K562 (cell line): ENCODE data around the gene ANO6. TPM values are rescaled to one million over a fixed set of nuclear protein-coding genes. Genes with fewer than 3 reads are reported as not detected.
A peak's percentile ranks its signal among the peaks of the same experiment; 100 is the strongest.

Experiments
- ATAC-seq: fragments of 200-7000 bp; cut with Tn5 transposase; 3 replicates; pipeline ENCODE4 v1.9.1; 2020; ENCODE audit warnings: moderate library complexity
- BruUV-seq: library from RNA; stranded (reverse); fragments of 400-500 nt; replicated peaks from 2 replicates; lab custom pipeline; 2021; lab: Mats Ljungman, UMichigan
- CTCF ChIA-PET: fragments of 300-600 bp; formaldehyde crosslinking; extraction: SDS; loops from one replicate; lab custom pipeline; 2021; ENCODE audit warnings: low intra/inter-chr PET ratio; lab: Yijun Ruan, JAX
- POLR2A ChIA-PET: fragments of 300-600, 350-650 bp; sonication (Branson Sonifier 250); formaldehyde crosslinking; extraction: SDS; loops from one replicate; lab custom pipeline; 2021; ENCODE audit warnings: antibody characterized with exemption, inconsistent platforms; lab: Yijun Ruan, JAX
- DNase-seq, 4 experiments: peaks; one replicate each; pipeline versions ENCODE4 v3.0.0 to v3.0.0-alpha.2; 2011 to 2018; ENCODE audit warnings: low spot score in 3 of 4, mixed read lengths in 3 of 4; ENCODE audit errors: extremely low read depth in 1 of 4
- FAIRE-seq: peaks from 2 replicates; lab custom pipeline; 2011; peaks lifted over from hg19 to GRCh38; lab: Jason Lieb, UNC
- H2AFZ ChIP-seq: 2 replicates; pipeline ENCODE4 v1.6.0; 2011; ENCODE audit warnings: low read depth, low read length, control low read depth, inconsistent platforms
- H3K27ac ChIP-seq: fragments of 200-600 bp; 3 replicates; pipeline ENCODE4 v1.8.0; 2011; ENCODE audit warnings: low read depth, mild to moderate bottlenecking, control low read depth, inconsistent platforms, low read length, moderate library complexity, mixed read lengths; ENCODE audit errors: extremely low read depth
- H3K27me3 ChIP-seq, 2 experiments: fragments of 300-600 bp in 1 of 2; 2 replicates in 1 of 2; 3 replicates in 1 of 2; pipeline versions ENCODE4 v1.6.0 to v1.8.0; 2011; ENCODE audit warnings: inconsistent platforms in 2 of 2, low read length in 2 of 2, mild to moderate bottlenecking in 1 of 2, mixed read lengths in 1 of 2, moderate library complexity in 1 of 2; ENCODE audit not compliant: control insufficient read depth in 2 of 2, insufficient read depth in 2 of 2
- H3K36me3 ChIP-seq: fragments of 300-600 bp; 3 replicates; pipeline ENCODE4 v1.8.0; 2011; ENCODE audit warnings: mild to moderate bottlenecking, low read length, inconsistent platforms; ENCODE audit not compliant: control insufficient read depth, insufficient read depth
- H3K4me1 ChIP-seq, 2 experiments: fragments of 200-600 bp in 1 of 2; replicated peaks in 1 of 2; 2 replicates in 1 of 2; 3 replicates in 1 of 2; pipeline versions ENCODE4 v1.5.1 to v1.8.0; 2011; ENCODE audit warnings: inconsistent platforms in 2 of 2, low read length in 2 of 2, mild to moderate bottlenecking in 1 of 2, mixed read lengths in 1 of 2, moderate library complexity in 1 of 2; ENCODE audit not compliant: control insufficient read depth in 2 of 2, insufficient read depth in 2 of 2
- H3K4me2 ChIP-seq: 2 replicates; pipeline ENCODE4 v1.6.1; 2011; ENCODE audit warnings: low read length, control low read depth, inconsistent platforms, mixed read lengths; ENCODE audit not compliant: insufficient read depth
- H3K4me3 ChIP-seq: fragments of 200-600 bp; sonication (generic), shearing (Covaris generic); 2 replicates; pipeline ENCODE4 v1.5.1; 2016; ENCODE audit warnings: control low read depth, inconsistent platforms
- H3K79me2 ChIP-seq: fragments of 200-600 bp; 3 replicates; pipeline ENCODE4 v1.8.0; 2011; ENCODE audit warnings: low read length, inconsistent platforms; ENCODE audit not compliant: control insufficient read depth, insufficient read depth
- H3K9ac ChIP-seq, 2 experiments: 2 replicates each; pipeline versions ENCODE4 v1.6.0 to v1.6.1; 2011; ENCODE audit warnings: low read depth in 2 of 2, low read length in 2 of 2, control low read depth in 1 of 2, inconsistent platforms in 1 of 2, mild to moderate bottlenecking in 1 of 2, mixed read lengths in 1 of 2; ENCODE audit not compliant: insufficient read depth in 1 of 2
- H3K9me1 ChIP-seq: one replicate; pipeline ENCODE4 v1.6.0; 2011; ENCODE audit warnings: inconsistent platforms, mild to moderate bottlenecking, low read length, moderate library complexity; ENCODE audit not compliant: control insufficient read depth, insufficient read depth
- H3K9me3 ChIP-seq: replicated peaks from 2 replicates; pipeline ENCODE4 v1.5.1; 2011; ENCODE audit warnings: low read depth, low read length, inconsistent platforms; ENCODE audit not compliant: control insufficient read depth, insufficient read depth
- H4K20me1 ChIP-seq: replicated peaks from 2 replicates; pipeline ENCODE4 v1.6.1; 2011; ENCODE audit warnings: low read length, inconsistent platforms, mixed read lengths; ENCODE audit not compliant: control insufficient read depth, insufficient read depth
- C11orf30 ChIP-seq: fragments of 450-650 bp; IDR thresholded peaks from 2 replicates; pipeline ENCODE4 v1.6.1; 2016; ENCODE audit warnings: low read depth, mild to moderate bottlenecking
- CBX1 ChIP-seq: sonication (generic); IDR thresholded peaks from 2 replicates; pipeline ENCODE4 v1.6.1; 2016; ENCODE audit warnings: antibody characterized with exemption, low read depth, mild to moderate bottlenecking
- CEBPB ChIP-seq: fragments of 450-650 bp; IDR thresholded peaks from 2 replicates; pipeline ENCODE4 v1.6.1; 2016; ENCODE audit warnings: missing genetic modification characterization, missing compliant biosample characterization
- CEBPG ChIP-seq, 3 experiments: fragments of 200-800 bp in 1 of 3; sonication (Bioruptor generic) in 1 of 3; sonication (generic) in 1 of 3; formaldehyde crosslinking in 1 of 3; IDR thresholded peaks in 2 of 3; conservative IDR thresholded peaks in 1 of 3; 2 replicates each; pipeline versions ENCODE4 v1.6.1 to v1.8.0; 2016 to 2022; ENCODE audit warnings: missing compliant biosample characterization in 2 of 3, missing genetic modification characterization in 2 of 3, mild to moderate bottlenecking in 1 of 3, missing genetic modification reagents in 1 of 3
- FIP1L1 ChIP-seq: fragments of 200-400 bp; formaldehyde crosslinking; IDR thresholded peaks from 2 replicates; pipeline ENCODE4 v1.6.1; 2018; ENCODE audit warnings: mild to moderate bottlenecking, low read depth, low read length; ENCODE audit not compliant: poor library complexity, severe bottlenecking
- GABPB1 ChIP-seq: sonication (generic); formaldehyde crosslinking; IDR thresholded peaks from 2 replicates; pipeline ENCODE4 v1.8.0; 2022; ENCODE audit warnings: mild to moderate bottlenecking, missing genetic modification reagents
- GTF2F1 ChIP-seq: IDR thresholded peaks from 2 replicates; pipeline ENCODE4 v1.6.1; 2011; ENCODE audit warnings: low read depth, low read length, improper control_type of control experiment
- IFI16 ChIP-seq: fragments of 250-450 bp; sonication (Bioruptor Pico); IDR thresholded peaks from 2 replicates; pipeline ENCODE4 v2.1.2; 2022; ENCODE audit warnings: mild to moderate bottlenecking, inconsistent platforms
- POU5F1 ChIP-seq: fragments of 150-350 bp; IDR thresholded peaks from 2 replicates; pipeline ENCODE4 v1.6.1; 2014; ENCODE audit warnings: borderline replicate concordance, low read length, low read depth, mild to moderate bottlenecking; ENCODE audit not compliant: partially characterized antibody
- RBM22 ChIP-seq: fragments of 200-400 bp; formaldehyde crosslinking; IDR thresholded peaks from 2 replicates; pipeline ENCODE4 v1.6.1; 2018; ENCODE audit warnings: low read length, low read depth; ENCODE audit not compliant: poor library complexity, severe bottlenecking
- SOX6 ChIP-seq: fragments of 450-650 bp; IDR thresholded peaks from 2 replicates; pipeline ENCODE4 v1.6.1; 2014; ENCODE audit warnings: mild to moderate bottlenecking
- SREBF2 ChIP-seq: sonication (generic); formaldehyde crosslinking; IDR thresholded peaks from 2 replicates; pipeline ENCODE4 v1.4.0; 2020; ENCODE audit warnings: mild to moderate bottlenecking, missing genetic modification reagents
- ZNF507 ChIP-seq: conservative IDR thresholded peaks from 2 replicates; pipeline ENCODE4 v1.6.1; 2017; ENCODE audit warnings: missing genetic modification characterization, missing compliant biosample characterization
- ZNF707 ChIP-seq: fragments of 250-450 bp; sonication (Bioruptor Pico); conservative IDR thresholded peaks from 2 replicates; pipeline ENCODE4 v1.8.0; 2022; ENCODE audit warnings: inconsistent platforms, mild to moderate bottlenecking, moderate library complexity
- ZSCAN32 ChIP-seq: fragments of 450-650 bp; formaldehyde crosslinking; IDR thresholded peaks from 2 replicates; pipeline ENCODE4 v1.4.0; 2020; ENCODE audit warnings: mild to moderate bottlenecking, moderate library complexity
- in situ Hi-C: fragments of 300-500 bp; cut with MboI; formaldehyde crosslinking; loops from 4 replicates; pipeline ENCODE4 v1.15.0; 2018; ENCODE audit warnings: inconsistent platforms, mixed read lengths
- intact Hi-C: fragments of 100-400 bp; cut with micrococcal nuclease; formaldehyde crosslinking; loops from 2 replicates; pipeline ENCODE4 v1.14.2; 2022
- polyA plus RNA-seq, 8 experiments: library from polyadenylated mRNA; depleted of rRNA in 4 of 8; stranded (reverse) in 5 of 8; unstranded in 3 of 8; fragments of >200 nt; fragmentation: Nextera tagmentation in 2 of 8; fragmentation: Illumina TruSeq in 1 of 8; extraction: Ambion mirVana in 2 of 8; extraction: Trizol in 1 of 8; gene quantifications; 2 replicates each; pipeline versions ENCODE4 v1.2.1 to v1.2.3, GENCODE V29; 2011 to 2014; ENCODE audit warnings: inconsistent platforms in 1 of 8, missing spikeins in 1 of 8
- total RNA-seq, 7 experiments: library from RNA; depleted of rRNA in 6 of 7; stranded (reverse); fragments of >200 nt in 6 of 7; fragmentation: Illumina TruSeq in 2 of 7; extraction: Trizol in 2 of 7; gene quantifications; 2 replicates each; pipeline versions ENCODE4 v1.2.1 to v1.2.3, GENCODE V29; 2011 to 2021; ENCODE audit warnings: low replicate concordance in 1 of 7
- TF ChIP-seq, protein P1 (sequence below), 2 experiments: fragments of 450-650 bp in 1 of 2; sonication (generic) in 1 of 2; formaldehyde crosslinking in 1 of 2; IDR thresholded peaks in 1 of 2; conservative IDR thresholded peaks in 1 of 2; 2 replicates each; pipeline versions ENCODE4 v1.6.1 to v1.8.1; 2016 to 2023; ENCODE audit warnings: mild to moderate bottlenecking in 2 of 2, moderate library complexity in 2 of 2, inconsistent platforms in 1 of 2, missing genetic modification reagents in 1 of 2

The ANO6 gene
- total and polyA plus RNA-seq, 9 of the 15 experiments (the other 6 are each of a cell fraction or from before 2014, with no cell fraction given), result 3.5 to 24.7 (median 20.3) TPM

DNA sequence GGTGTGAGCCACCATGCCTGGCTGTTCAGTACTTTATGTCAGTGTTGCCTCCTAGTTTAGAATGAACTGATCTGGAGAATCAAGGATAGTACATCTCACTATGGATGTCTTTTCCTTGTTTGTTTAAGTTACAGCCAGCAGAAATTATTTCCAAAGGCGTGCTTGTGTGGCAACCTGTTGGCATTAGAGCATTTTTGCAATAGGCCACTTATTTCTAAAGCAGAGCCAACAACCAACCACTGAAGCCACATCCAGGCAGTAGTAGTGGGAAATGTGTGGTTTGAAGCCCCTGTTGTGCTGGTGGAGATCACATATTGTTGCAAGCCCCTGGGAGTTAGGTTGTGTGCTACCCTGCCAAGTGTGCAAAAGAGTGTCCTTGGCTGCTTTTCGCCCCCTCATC lies 3.7 kb downstream of the ANO6 start (continued):
- TF ChIP-seq, protein P1, sequence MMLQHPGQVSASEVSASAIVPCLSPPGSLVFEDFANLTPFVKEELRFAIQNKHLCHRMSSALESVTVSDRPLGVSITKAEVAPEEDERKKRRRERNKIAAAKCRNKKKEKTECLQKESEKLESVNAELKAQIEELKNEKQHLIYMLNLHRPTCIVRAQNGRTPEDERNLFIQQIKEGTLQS (IDR thresholded peaks at IDR 0.05), result no peak
- TF ChIP-seq, protein P1 (CRISPR knock-in tag; conservative IDR thresholded peaks at IDR 0.05), result no peak
- no peak for TF ChIP-seq SOX6
- TF ChIP-seq POU5F1, result no peak
- no peak for TF ChIP-seq FIP1L1
- TF ChIP-seq SREBF2 (CRISPR knock-in tag), result no peak
- no peak for TF ChIP-seq GTF2F1
- no peak for TF ChIP-seq ZSCAN32 (CRISPR knock-in tag)

GRCh38 chr12:45220363-45220931 lies 4.6 kb downstream of the ANO6 start:
- CTCF ChIA-PET, result no interaction called here
- ATAC-seq, result no peak
- intact Hi-C loops, result no loop called here
- Histone ChIP-seq H3K9me3 (no peaks in the 10 kb centered on the region), H3K9ac (no peak overlapping the region), H3K36me3 (no peaks in the 10 kb centered on the region), H2AFZ (no peak overlapping the region), H3K4me2 (no peak overlapping the region), H3K27ac (no peak overlapping the region), H3K9me1 (no peaks in the 10 kb centered on the region), H3K27me3 (no peaks in the 10 kb centered on the region), H3K79me2 (peaks cover 80% of the 10 kb centered on the region), H3K4me1 (peaks cover 9 to 12% of the 10 kb centered on the region in 2 experiments; a peak in 4 of 5 replicates), H4K20me1 (no peaks in the 10 kb centered on the region; the same call in 1 of the 2 replicates), H3K4me3 (no peak overlapping the region)
- FAIRE-seq, result no peak
- DNase-seq, result no peak
- in situ Hi-C loops, result no loop called here
- TF ChIP-seq ZNF707 (CRISPR knock-in tag), result no peak
- no peak for TF ChIP-seq RBM22
- TF ChIP-seq CBX1, result no peak
- TF ChIP-seq ZNF507 (tag), result no peak
- TF ChIP-seq IFI16 (CRISPR knock-in tag), result no peak
- TF ChIP-seq CEBPG (CRISPR knock-in tag; IDR thresholded peaks at IDR 0.05), result no peak
- peak; percentile 42 to 45; a peak in 3 of 4 replicates for TF ChIP-seq CEBPG (tag; conservative IDR thresholded peaks at IDR 0.05 in 1 of 2, IDR thresholded peaks at IDR 0.05 in 1 of 2)
- peak; percentile 61 for TF ChIP-seq CEBPB (tag)
- no peak for TF ChIP-seq GABPB1 (CRISPR knock-in tag)
- TF ChIP-seq C11orf30, result no peak
- POLR2A ChIA-PET, result interaction anchor here (1.2 to 1.3 kb wide), 2 partner anchors 8 to 12 kb away, joined by 3 to 5 read pairs; no protein-coding TSS in a partner anchor
- BruUV-seq, result no TSS peak
